HG03064 (cell line): ENCODE results near the gene PRUNE2.
A peak's percentile ranks its signal among the peaks of the same experiment; 100 is the strongest.

Experiments
- ATAC-seq: cut with Tn5 transposase; IDR thresholded peaks from one replicate; pipeline ENCODE4 v1.9.1; 2021; ENCODE audit warnings: low read depth; ENCODE audit not compliant: unreplicated experiment

Gene PRUNE2

DNA sequence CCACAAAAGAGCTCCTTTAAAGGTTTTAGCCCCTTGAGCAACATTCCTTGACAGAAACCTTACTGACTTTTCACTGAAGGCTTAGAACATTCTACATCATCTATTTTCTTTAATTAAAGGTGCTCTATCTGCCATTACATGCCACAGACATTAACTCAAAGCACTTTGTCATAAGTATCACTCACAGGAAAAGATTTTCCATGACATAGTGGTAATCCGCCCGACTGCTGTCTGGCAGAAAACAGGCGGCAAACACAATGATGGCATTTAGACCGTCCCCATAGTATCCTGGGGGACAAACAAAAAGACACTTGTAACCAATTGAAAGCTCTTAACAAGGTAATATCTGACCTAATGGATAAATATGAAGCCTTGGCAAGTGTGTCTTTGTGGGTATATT is 267.9 kb downstream of the PRUNE2 start:
- ATAC-seq: no peak

DNA sequence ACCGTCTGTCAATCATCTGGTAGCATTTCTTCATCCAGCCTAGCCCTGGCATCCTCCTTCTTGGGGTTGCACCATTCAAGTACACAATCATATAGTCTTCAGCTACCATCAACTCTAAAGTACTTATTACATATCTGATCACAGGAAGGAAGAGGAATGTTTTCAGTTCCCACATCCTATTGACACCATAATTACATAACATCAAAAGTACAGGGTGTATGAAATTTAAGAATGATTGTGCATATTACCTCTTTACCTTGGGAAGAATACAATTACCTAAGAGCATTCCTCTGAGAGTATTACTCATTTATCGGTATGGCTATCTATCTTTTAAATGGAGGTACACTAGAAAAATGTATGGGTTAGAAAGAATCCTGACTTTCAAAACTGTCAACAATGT is 268.5 kb downstream of the PRUNE2 start:
- no peak for ATAC-seq

DNA sequence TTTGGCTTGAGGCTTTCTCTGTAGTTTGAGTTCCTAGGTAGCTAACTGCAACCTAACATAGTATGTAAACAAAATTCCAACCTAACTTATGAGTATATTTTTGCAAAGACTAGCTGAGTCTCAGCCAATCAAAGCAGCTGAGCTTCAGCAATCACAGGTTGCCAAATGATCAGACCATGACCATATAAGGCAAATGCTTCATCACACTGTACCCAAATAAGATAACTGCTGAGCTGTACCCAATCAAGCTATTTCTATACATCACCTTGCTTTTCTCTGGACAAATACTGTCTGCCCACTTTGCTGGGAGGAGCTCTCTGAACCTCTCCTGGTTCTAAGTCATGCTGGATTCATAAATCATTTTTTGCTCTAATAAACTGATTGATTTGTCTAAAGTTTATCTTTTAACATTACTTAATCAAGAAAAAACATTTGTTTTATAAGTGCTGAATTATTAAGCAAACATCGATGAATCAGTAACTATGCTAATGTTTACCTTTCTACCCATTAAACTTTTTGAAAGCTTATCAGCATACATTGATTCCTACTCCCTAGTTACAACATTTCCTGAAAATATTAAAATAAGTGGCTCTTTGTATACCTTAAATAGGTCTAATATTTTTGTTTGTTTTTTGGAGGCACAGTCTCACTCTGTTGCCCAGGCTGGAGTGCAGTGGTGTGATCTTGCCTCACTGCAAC is 271.4 kb downstream of the PRUNE2 start:
- no peak for ATAC-seq

DNA sequence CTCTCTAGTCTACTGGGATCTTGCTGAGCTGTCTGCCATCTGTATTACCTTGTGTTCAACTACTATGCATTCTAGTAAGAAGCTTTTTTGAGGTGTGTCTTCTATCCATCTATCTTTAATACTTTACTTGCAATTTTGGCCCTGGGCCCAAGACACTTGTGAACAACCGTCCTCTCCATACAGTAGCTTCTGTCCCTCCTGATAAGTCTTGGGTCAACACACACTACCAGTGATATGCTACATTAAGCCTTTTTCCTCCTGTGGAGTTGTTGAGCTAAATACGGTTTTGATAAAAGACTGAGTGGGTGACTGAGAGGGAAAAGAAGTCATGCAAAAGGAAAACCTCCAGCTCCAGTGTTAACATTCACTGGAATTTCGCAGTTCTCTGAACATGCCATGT is 275.0 kb downstream of the PRUNE2 start:
- ATAC-seq: no peak

DNA sequence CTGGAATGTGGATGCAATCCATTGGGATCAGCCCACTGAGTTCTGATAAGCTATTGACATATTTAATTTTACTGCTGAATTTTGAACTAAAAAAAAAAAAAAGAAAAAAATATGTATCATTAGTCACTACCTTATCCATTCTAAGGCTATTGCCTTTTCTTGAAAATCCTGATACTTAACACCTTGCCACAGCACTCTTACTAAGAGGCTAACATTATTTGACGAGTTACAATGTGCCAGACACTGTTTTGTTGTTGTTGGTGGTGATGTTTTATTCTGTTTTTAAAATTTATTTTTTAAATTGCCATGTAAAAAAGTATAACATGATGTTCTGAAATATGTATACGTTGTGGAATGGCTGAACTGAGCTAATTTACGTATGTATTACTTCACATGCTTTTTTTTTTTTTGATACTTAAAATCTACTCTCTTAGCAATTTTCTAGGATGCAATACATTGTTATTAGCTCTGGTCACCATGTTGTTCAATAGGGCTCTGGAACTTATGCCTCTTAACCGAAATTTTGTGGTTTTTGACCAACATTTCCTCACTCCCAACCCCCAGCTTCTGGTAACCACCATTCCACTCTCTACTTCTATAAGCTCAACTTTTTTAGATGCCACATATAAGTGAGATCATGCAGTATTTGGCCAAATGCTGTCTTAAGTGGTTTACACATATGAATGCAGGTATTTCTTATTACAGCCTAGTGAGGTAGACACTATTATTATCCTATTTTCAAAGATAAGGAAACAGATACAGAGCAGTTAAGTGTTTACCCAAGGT is 276.5 kb downstream of the PRUNE2 start:
- no peak for ATAC-seq

DNA sequence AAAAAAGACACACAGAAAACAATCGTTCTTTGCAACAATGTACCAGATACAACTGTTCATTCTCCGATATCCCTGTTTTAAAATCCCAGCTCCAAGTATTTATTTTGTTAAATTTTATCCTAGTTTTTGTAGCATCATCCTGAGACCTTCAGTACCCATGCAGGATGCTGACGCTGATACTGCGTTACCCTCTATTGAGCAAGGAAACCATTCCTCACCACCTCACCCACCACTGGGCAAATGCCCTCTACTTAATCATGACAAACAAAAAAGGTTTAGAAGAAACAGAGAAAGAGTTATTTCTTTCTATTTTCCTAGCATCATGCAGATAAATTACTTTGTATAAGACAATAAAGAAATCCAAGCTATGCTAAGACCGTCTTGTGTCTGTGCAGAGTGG is 277.8 kb downstream of the PRUNE2 start:
- ATAC-seq: no peak

DNA sequence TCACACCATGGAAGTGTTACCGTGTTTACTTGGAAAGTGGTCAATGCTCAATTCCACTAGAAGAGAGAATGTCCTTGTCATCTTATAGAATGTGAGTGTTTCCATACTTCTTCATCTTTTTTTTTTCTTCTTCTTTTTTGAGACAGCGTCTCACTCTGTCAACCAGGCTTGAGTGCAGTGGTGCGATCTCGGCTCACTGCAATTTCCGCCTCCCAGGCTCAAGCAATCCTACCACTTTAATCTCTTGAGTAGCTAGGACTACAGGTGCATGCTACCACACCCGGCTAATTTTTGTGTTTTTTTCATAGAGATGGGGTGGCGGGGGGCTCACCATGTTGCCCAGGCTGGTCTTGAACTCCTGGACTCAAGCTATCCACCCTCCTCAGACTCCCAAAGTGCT is 278.9 kb downstream of the PRUNE2 start:
- no peak for ATAC-seq

DNA sequence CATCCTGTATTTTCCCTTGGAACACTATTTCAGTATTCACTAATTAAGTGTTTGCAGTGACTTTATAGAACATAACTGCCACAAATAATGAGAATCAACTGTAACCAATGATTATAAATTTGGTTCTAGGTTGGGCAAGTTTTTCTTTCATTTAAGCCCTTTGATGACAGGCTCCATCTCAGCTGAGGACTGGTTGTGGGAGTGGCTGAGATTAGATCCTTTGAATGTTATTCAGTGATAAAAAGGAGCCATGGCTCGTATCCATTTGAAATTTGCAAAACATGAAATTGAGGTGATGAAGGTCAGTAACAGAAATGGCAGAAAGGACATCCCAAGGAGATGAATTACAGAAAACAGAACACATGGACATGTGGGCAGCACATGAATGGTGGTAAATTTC is 279.8 kb downstream of the PRUNE2 start:
- ATAC-seq: no peak

DNA sequence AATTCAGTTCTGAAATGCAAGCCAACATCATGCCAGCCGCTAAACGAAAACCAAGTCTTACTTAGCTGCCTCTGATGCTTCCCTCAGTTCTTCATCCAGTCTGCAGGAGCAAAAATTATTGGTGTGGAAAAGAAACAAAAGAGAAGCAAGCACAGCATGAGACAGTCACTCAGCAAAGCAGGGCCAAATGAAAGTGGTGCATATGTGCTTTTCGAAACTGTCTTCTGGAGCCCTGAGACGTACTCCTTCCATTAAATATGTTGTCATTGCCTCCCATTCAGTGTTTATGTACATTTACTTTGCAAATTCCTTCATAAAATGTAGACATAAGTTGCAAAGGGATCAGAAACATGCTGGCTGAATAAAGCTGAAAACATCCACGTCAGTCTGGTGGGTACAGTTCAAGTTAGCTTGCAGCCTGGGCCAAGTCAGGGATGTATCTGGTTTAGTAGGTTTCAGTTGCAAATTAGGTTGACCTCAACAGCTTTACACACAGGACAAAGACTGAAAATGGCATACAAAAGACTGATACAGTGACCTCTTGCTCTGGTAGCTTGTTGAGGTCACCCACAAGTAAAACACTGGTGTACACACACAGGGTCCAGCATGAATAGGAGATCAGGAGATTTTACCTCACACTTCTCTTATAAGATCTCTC is 281.4 kb downstream of the PRUNE2 start:
- peak; percentile 89 for ATAC-seq

DNA sequence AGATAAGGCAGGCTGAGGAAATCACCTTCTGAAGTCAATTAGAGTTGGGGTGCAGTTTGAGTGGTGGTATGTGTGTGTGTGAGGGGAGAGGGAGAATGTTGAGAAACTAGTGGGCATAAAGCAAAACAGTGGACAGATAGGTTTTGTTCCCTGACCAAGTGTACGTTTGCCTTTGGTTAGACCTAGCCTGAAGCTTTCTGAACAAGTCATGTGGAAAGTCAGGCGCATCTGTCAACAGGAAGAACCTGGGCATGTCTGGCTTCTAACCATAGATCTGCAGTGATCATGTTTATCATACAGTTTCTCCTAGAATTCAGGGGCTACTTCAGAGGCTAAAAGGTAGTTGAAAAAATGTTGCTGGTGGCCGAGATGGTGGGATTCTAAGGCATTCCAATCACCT is 284.9 kb downstream of the PRUNE2 start:
- no peak for ATAC-seq

DNA sequence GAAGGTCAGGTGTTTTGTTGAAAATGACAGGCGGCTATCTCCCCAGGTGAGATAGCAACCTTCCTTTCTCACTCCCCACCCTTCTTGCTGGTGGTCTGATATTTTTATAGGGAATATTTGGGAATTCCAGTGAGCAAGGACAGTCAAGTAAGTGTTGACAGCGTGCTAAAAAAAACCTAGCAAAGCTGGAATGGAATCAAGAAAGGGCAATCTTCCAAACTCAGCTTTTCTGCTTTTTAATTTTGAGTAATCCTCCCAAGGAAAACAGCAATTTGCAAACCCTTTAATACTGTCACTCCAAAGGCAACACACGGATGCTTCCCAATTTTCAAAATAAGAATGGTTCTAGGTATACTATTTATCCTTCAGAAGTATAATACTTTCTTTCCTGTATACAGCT is 285.3 kb downstream of the PRUNE2 start:
- ATAC-seq: no peak

DNA sequence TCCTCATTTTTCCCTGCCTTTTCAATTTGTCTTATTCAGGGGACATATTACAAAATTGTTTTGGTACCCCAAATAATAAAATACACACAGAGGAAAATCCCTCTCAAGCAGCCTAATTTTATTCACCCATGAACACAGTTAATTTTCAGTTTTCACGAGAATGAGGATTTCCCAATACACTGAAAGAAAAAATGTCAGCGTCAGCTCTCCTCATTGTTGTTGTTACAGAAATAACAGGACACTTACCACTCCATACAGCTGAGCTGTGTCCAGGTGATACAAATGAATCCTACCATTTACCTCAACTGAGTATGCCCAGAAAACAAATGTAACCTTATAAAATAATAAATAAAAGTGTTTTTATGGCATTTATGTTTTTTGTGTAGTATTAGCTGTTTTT is 286.3 kb downstream of the PRUNE2 start:
- no peak for ATAC-seq

DNA sequence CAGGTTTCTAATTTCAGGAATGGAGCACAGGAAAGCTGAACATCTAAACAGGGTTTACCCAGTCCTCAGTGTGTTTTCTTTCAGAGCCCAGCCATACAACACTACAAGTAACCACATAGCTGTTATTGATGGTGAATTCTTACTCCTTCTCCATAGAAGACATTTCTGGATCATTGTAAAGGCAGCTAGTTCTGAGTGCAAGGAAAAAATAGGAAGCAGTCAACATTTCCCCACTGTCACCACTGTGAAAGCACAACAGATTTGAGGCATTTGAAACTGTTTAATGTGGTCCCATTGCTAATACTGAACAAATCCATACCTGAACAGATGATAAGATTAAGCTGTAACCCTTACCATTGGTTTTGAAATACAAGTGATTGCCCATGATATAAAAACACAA is 286.7 kb downstream of the PRUNE2 start:
- no peak for ATAC-seq

DNA sequence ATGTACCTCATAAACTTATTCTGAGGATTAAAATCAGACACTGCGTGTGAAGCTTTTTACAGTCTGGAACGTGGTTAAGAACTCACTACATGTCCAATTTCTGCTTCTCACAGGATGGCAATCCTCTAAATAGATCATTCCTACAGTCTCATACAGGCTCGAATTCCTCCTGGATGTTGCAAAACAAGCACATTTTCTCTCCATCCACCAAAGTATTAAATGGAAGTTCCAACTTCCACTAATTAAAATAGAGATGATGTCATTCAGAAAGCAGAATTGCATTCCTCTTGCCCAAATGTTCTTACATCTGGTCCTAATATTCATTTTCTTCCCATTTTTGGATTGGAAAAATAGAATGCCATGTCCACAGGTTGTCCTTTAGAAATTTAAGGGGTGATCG is 287.2 kb downstream of the PRUNE2 start:
- ATAC-seq: no peak

DNA sequence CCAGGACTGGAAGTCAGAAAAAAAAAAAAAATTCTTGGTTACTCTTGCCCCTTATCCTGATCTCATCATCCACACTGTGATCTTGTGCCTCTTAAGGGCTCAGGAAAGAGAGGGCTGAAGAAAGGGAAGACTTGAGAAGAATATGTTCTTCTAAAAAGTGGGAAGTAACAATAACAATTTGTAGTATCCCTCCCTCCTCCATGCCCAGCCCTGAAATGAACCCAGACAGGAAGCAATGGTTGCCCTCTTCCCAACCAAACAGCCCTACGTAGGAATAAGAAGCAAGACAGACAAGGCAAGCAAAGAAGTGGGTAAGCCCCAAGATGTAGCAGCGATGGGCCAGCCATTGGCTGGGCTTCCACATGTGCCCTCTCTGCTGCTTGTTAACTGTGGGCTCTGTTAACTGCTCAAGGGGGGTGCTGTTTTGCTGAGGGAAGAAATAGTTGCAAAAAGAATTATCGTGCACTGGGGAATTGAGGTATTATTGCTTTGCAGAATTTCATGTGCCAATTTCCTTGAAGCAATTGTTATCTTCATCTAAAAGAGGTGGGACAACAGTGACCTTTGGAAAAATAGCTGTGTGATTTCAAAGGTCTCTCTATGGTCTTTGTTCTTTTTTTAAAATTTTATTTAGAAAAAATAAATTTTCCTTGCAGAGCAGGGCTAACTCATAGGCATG is 288.3 kb downstream of the PRUNE2 start:
- ATAC-seq: no peak

DNA sequence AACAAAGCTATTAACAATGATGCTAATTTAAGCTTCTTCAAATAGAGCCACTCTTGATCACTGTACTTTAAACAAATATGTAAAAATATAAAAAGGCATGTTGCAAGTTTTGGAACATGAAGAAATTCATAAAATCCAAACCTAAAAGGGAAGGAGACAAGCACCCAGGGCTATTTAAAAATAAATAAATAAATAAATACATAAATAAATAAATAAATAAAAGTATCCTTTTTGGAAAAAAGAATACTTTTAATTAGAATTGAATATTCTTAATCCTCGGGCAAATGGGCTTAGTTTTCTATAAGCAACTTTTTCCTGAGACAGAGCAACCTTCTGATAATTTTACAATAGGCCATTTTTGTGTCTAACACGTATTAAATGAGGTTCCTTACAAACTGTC is 289.1 kb downstream of the PRUNE2 start:
- no peak for ATAC-seq

DNA sequence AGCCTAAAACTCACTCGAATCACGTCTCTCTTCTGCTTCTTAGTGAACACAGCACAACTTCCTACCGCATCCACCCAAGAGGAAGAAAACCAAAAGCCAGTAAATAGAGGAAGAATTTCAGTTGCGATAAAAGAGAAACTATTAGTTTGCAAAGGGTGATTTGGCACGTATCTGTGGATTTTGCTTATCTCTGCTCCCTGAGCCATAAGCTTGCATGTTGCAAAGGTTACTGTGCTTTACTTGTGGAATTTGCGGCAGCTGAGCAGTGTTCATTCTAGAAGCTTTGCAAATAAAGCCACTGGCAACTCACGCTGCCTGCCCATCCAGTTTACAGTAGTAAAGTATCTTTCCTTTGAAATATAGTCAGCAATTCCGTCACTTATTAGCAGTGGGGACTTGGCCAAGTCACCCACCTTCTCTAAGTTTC is 290.7 kb downstream of the PRUNE2 start:
- ATAC-seq: no peak

DNA sequence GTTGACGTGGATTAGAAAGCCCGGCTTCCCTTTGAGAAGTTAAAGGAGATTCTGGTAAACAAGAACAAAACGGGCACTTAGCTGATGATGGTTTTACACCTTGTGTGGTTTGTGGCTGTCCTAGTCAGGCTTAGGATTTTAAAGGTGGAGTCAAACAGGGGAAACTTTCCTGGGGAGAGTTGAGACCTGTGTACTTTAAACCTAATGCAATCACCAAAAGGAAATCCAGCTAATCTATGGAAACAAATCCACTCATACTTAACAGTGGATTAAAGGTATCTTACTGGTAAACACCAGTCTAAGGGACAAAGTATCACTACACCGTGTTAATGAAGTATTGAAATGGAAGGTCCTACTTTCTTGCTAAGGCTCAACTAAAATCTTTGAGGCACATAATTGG is 291.9 kb downstream of the PRUNE2 start:
- ATAC-seq: no peak

DNA sequence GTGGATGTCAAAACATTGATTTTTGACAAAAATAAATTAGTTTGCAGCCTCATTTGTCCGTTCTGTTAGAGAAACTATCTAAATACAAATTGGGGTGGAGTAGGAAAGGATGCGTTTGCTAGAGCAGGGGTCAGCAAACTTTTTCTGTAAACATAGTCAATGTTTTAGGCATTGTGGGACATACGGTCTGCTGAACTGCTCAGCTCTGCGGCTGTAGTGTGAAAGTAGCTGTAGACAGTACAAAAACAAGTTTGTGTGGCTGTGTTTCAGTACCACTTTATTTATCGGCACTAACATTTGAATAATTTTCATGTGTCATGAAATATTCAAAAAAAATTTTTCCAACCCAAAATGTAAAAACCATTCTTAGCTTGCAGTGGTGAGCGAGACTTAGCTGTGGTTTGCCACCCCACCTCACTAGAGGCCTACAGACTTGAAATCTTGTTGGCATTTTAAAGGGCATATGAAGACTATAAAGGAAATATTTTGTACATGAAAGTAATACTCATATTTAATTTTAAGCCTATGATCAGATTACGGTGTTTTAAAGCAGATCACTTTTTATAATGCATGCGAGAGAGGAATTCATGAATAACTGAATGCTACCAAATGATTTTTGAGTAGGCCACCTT is 292.6 kb downstream of the PRUNE2 start:
- ATAC-seq: no peak

DNA sequence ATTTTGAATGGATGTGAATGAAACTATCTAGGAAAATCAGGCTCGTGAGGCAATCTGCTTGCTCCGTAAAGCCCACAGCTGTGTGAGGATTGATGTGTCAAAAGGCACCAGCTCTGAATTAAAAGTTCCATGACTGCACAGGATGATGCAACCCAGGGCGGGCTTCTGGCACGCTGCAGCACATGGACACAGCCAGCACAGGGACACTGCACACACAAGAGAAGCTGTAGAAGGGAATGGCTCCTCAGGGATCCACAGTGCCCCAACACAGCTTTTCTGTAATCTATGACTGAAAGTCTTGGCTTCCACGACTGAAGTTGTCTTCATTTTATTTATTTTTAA is 295.9 kb downstream of the PRUNE2 start:
- ATAC-seq: no peak
